Measurements from ENCODE around the gene SART3.

The SART3 gene

DNA sequence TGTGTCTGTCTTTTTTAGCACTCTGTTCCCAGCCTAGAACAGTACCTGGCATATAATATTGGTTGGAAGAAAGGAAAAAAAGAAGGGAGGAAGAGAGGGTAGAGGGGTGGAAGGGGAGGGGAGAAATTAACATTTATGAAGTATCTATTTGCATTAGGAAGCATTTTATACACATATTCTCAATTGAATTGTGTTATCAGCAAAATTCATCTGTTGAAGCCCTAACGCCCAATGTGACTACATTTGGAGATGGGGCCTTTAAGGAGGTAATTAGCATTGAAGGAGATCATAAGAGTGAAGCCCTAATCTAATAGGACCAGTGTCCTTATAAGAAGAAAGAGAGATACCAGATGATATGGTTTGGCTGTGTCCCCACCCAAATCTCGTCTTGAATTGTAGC is 76.1 kb downstream of the SART3 start:
- no peak for DNase-seq

DNA sequence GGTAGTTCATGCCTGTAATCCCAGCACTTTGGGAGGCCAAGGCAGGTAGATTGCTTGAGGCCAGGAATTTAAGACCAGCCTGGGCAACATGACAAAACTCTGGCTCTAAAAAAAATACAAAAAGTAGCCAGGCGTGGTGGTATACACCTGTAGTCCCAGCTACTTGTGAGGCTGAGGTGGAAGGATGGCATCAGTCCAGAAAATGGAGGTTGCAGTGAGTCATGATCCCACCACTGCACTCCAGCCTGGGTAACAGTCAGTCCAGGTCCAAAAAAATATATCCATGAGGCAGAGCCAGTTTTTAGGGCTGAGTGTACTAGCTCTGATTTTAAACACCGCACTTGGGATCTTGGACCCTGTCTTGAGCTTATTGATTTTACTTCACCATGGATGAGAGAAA is 76.5 kb downstream of the SART3 start:
- DNase-seq = no peak

DNA sequence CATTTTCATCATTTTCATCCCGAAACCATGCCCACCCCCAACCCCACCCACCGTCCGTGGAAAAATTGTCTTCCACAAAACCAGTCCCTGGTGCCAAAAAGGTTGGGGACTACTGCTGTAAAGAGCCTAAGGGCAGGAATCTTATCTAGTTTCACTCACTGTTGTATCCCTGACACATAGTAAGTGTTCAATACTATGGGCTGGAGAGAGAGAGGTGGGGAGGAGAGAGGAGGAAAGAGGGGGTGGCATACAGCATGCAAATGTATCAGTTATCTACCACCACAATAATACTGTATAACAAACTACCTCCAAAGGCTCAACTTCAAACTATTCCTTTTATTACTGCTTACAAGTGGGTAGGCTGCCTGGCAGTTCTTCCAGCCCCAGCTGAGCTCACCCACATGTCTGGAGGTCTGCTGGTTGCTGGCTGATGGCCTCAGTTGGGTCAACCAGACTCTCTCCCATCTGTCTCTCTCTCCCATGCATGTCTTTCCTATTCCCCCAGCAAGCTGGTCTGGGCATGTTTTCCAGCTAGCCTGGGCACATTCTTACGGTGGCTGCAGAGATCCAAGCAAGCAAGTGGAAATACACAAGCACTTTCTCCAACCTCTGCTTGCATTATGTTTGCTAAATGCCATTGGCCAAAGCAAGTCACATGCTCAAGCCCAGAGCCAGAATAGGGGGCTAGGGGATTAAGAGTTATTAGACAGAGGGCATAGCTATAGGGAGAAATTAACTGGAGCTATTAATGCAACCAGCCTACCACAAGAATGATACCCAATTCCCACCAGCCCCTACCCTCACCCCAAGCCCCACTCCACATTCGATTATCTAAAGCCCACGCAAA is 77.5 kb downstream of the SART3 start:
- no peak for DNase-seq

DNA sequence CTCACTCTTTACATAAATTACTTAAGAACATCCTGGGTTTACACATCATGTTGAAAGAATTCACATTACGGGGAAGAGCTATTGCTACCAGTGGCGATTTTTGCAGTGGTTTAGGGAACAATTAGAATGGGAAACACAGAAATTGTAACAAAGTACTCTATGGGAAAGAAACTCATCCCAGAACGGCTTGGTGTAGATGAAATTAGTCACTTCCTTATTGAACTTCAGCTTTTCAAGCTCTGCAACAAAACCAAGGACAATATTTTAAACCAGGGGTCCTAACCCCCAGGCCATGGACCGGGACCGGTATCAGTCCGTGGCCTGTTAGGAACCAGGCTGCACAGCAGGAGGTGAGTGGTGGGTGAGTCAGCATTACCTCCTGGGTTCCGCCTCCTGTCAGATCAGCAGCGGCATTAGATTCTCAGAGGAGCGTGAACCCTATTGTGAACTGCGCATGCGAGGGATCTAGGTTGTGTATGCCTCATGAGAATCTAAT is 78.2 kb downstream of the SART3 start:
- DNase-seq = no peak

DNA sequence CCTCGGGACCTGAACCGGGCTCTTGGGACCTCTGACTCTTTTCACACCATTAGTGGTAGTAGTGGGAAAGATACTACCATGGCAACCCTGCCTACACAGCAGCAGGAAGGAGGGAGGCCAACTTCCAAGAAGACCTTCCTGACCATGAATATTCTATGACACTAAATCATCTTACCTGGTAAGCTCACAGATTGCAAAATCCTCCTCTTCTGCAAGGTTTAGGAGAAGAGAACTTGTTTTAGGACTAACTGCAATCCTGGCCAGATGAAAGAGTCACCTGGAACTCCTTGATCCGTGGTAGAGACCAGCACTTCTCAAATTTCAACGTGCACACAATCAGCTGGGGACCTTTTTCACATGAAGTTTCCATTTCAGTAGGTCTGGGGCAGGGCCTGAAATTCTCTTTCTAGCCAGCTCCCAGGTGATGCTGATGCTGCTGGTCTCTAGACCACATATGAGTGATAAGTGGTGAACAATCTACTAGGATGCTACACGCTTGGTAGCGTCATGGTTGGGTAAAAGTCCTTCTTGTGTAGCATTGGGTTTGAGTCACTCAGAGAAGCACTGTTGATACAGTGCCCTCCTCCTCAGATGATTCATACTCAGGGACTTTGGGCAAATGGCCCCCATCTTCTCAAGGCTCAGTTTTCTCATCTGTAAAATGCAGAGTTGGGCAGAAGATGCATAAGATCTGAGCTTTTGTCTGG is 81.5 kb downstream of the SART3 start:
- DNase-seq = no peak

DNA sequence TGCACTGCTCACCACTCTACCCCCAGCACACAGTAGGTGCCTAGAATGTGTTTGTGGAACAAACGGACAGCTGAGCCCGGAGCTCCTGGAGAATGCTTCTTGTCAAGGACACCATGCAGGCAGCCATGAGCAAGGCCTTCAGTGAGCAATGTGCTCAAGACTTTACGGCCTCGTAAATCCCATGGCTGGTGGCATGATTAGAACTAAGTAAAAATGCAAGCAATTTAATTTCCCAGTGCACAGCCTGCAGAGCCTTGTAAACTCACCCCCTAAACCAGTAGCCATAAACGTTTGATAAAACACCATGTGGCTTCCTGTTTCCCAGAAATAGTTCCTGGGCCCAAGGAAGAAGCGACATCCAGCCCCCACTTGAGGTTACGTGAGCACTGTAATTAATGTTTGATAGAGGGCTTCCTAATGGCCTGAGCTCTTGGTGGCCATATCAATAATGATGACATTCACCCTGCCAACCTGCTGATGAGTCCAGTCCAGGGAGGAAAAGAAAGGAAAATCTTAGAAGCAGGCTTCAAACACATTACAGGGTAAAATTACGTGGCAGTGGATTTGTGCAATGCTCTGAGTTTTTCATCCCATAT is 82.3 kb downstream of the SART3 start:
- DNase-seq = no peak

DNA sequence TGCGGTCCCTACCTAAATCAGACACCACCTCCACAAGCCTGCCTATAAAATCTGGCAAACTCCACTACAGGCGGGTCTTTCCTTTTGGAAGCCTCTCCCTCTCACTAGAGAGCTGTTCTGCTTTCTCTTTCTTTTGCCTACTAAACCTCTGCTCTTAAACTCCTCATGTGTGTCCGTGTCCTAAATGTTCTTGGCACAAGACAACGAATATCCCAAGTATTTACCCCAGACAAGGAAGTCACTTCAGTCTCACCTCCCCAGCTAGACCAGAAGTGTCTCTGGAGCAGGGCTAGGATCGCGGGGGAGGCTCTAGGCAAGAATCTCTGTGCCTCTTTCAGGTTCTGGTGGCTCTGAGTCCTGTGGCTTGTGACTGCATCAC is 83.1 kb downstream of the SART3 start:
- DNase-seq = no peak

DNA sequence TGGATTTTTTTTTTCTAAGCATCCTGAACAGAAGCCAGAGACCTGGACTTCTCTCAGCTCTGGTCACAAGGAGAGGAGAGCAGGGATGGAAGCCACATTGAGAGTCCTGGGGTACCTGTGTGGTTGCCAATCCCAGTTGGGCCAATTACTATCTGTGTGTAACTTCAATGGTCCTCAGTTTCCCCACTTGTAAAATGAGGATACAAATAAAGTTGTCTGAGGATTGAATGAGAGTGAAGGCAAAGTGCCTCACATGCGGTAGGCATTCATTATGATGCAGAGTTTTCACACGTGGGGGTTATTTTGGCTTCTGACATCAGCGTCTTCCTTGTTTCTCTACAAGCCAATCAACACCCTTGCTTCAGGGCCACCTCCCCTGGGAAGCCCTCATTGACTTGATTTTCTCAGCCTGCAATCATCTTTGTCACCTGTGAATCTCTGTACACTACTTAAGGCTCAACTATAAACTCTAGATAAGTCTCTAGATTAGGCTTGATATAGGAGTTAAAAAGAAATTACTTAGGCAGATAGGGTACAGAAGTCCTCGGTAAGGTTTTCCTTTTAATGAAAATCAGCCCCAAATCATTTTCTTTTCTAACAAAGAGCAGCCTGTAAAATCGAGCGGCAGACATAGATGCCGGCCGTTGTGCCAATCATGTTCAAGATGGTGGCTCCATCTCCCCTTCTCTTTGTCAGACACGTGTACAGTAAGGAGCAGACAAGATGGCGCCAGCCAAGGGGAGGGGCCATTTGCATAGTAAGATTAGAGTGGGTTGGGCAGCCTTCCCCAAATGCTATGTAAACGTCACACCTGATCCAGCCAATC is 83.7 kb downstream of the SART3 start:
- no peak for DNase-seq

DNA sequence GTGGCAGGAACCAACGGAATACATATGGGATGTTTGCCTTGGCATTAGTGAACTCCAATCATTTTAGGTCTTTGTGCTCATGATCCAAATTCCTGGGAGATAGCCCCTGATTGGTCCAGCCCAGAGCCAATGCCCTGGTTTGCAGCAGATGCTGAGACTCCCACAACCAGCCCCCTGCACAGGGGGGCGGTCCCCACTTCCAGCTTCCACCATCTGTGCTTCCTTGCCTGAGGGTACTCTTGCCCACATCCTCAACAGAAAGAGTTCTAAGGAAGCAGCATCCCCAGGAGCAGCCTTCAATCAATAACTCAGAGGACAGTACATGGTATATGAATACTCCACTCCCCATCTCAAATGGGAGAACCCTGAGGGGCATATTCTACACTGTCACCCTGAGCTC is 85.6 kb downstream of the SART3 start:
- DNase-seq = no peak

DNA sequence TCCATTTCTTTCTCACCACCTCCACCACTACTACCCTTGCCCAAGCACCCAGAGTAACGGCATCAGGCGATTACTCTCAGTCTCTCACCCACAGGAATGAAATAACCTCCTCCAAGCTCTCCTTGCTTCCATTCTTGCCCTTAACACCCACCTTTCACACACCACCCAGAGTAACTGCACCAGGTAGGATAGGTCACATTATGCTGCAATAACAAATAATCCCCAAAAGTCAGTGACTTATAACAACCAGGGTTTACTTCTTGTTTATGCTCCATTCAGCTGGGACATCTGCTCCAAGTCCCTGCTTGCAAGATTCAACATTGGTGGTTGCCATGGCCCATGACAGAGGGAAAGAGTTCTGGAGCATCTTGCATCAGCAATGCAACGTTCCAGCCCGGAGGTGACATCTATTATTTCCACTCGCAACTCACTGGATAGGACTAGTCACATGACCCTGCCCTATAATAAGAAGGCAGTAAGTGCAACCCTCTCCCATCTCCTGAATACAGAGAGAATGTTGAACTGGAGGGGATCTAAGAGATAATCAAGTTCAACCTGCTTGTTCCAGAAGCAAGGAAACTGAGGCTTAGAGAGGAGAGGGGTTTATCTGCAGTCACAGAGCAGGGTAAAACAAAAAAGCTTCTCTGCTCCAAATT is 87.4 kb downstream of the SART3 start:
- no peak for DNase-seq

Data from hematopoietic multipotent progenitor cell treated with erythropoietin and hydrocortisone succinate and interleukin-3 and kit ligand, for 6 days (in vitro differentiated cells).